ENCODE data around the gene SETBP1.
A peak's percentile ranks its signal among the peaks of the same experiment; 100 is the strongest.

Gene SETBP1

DNA sequence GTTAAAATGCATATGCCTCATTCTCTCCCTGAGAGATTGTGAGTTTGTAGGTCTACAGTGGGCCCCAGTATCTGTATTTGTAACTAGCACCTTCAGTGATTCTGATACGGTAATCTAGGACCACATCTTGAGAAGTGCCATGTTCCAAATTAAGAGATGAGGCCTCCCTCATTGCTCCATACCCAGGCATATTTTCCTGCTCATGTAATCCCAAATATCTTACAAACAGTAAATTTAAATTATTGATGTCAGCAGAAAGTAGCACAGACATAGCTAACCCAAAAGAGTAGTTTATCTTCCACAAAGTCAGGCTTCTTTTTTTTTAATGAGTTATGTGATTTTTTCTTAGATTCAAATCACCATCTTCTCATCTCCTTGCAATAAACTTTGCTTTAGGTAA, 263.8 kb downstream of the SETBP1 start:
- no peak for DNase-seq

- DNase-seq: no peak
Observed at GRCh38 chr18:44945888-44946401, 265.3 kb downstream of the SETBP1 start.

GRCh38 chr18:44946529-44947113, 265.9 kb downstream of the SETBP1 start:
- DNase-seq: no peak

- no peak for DNase-seq
Observed at GRCh38 chr18:44949967-44950366, 269.3 kb downstream of the SETBP1 start.

DNA sequence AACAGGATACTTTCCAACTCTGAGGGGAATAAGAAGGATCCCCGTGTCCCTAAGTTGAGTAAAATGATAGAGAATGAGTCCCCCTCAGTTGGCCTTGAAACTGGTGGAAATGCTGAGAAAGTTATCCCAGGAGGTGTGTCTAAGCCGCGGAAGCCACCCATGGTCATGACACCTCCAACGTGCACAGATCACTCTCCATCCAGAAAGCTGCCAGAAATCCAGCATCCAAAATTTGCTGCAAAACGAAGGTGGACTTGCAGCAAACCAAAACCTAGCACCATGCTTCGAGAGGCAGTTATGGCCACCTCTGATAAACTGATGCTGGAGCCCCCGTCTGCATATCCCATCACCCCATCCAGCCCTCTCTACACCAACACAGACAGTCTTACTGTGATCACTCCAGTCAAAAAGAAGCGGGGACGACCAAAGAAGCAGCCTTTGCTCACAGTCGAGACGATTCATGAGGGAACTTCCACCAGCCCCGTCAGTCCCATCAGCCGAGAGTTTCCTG, 270.1 kb downstream of the SETBP1 start:
- no peak for DNase-seq

DNA sequence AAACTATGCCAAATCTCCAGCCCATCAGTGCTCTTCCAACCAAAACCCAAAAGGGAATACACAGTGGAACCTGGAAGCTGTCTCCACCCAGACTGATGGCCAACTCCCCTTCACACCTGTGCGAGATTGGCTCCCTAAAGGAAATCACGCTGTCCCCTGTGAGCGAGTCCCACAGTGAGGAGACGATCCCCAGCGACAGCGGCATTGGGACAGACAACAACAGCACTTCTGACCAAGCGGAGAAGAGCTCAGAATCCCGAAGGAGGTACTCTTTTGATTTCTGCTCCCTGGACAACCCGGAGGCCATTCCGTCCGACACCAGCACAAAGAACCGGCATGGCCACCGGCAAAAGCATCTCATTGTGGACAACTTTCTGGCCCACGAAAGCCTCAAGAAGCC, 271.1 kb downstream of the SETBP1 start:
- no peak for DNase-seq

GRCh38 chr18:44954257-44954656, 273.6 kb downstream of the SETBP1 start:
- no peak for DNase-seq

GRCh38 chr18:44955825-44956224, 275.1 kb downstream of the SETBP1 start:
- no peak for DNase-seq

DNA sequence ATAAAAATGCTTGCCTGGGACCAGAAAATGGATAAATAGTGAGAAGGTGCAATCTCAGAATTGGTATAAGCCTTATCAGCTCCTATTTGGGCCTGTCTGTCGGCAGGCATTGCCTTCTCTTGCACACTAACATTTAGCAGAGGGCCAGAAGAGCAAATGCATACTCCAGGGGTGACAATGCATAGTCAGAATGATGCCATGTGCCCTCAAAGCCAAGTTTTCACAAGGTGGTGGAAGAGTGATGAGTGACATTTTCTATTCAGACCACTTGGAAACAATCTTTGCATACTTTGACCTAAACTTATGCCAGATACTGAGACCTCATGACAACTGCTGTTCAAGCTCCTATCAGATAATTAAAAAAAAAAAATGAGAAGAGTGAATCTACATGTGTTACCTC, 276.3 kb downstream of the SETBP1 start:
- DNase-seq: no peak

- no peak for DNase-seq
Observed at GRCh38 chr18:44957461-44957860, 276.8 kb downstream of the SETBP1 start.

DNA sequence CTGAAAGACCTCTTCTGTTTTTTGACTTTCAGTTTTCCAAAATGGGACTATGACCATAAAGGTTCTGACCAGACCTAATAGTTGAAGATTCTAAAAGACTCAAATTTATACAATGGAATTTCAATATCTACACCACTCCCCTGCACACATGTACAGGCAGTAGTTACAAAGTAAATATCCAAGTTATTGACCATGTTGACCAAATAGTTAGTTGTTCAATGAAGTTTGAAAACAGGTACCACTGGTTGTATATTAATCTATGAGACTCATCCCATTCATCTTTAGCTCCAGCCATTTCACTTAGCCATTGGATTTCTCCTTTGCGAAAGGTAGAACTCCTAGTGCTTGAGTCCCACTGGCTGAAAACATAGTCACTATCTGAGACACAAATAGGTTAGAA, 277.4 kb downstream of the SETBP1 start:
- no peak for DNase-seq

DNA sequence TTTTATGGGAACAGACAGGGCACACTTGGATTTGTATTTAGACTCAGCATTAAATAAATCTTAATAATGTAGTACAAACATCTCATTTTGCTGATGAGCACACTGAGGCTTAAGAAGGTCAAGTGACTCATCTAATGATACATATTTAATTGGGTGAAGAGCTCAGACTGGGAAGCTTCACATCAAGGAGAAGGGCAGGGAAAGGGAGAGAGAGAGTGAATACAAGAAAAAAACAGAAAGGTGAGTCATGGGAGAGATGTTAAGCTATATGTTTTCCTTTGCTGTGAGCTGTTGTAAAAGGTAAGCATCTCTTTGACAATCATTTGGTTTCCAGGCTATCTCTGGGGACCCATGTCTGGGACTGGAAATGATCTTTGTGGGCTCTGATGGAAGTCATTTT, 277.8 kb downstream of the SETBP1 start:
- no peak for DNase-seq

- DNase-seq: no peak
Observed at GRCh38 chr18:44959013-44959412, 278.3 kb downstream of the SETBP1 start.

- no peak for DNase-seq
Observed at GRCh38 chr18:44960580-44960979, 279.9 kb downstream of the SETBP1 start.

DNA sequence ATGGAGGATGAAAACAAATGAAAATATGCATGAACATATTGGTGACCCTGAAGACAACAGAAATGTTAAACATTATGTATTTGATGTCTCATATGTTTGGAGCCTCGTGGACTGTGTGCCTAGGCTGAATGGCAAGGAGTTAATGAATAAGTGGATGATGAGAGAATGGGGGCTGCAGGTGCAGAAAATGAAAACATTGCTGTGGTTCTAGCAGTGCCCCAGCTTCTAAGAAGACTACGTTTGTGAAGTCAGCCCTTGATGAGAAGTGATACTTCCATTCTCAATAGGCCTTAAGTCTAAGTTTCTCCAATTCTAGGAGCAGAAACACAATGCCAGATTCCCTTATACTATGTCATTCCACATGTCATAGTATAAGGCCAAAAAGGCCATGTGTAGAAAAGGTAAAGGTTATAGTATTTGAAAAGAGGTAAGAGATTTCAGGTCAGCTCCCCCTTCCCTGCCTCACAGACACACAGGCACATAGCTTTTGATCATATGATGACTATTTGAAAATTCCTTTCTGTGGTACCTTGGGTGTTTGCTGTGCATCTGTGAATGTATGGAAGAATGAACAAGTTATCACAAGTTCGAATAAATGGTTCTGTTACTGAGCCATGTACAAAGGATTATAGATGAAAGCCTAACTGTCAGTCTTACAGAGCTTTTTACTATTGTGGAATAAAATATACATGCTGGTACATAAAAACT, 280.8 kb downstream of the SETBP1 start:
- DNase-seq: no peak

GRCh38 chr18:44967599-44967998, 286.9 kb downstream of the SETBP1 start:
- DNase-seq: no peak

- DNase-seq: no peak
Observed at GRCh38 chr18:44968336-44968735, 287.6 kb downstream of the SETBP1 start.

DNA sequence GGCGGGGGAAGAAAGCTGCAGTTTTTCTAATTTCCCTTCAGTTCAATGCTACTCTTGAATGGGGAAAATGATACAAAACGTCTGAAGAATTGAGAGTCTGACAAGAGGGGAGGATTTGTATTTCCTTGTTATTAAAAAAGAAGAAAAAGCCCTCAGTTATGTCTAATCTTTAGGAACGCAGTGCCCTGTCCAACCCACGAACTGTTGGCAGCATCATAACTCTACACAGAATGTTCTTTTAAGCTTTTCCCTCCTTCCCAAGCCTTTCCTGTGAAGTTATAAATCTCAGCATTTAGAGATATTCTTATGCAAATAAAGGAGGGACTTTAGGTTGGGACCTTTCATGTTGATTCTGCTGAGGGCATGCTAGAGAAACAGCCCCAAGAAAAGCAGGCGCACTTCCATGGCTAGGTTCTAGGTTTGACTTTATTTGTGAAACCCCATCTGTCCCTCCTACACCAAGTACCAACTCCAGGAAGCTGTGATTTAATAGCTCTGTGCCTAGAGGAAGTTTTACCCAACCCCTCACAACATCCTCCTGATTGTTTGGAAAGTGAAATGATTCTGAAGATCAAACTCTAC, 288.6 kb downstream of the SETBP1 start:
- no peak for DNase-seq

GRCh38 chr18:44973282-44973681, 292.6 kb downstream of the SETBP1 start:
- DNase-seq: no peak

DNA sequence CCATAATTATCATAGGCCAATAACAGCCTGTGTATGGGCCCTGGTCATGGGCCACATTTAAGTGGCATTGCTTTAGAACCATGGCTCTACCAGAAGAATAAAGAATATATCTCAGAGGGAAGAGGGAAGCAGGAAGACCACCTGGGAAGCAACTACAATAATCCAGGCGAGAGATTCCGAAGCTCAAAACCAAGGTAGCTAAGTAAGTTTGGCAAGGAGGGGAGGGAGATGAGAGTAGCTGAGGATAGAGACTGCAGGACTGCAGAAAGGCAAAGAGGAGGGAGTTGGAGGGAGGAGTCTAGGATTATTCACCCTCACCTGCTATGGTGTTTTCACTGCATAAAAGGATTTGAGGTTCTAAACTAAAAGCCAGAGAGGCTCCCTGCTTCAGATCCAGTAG, 293.5 kb downstream of the SETBP1 start:
- no peak for DNase-seq

DNA sequence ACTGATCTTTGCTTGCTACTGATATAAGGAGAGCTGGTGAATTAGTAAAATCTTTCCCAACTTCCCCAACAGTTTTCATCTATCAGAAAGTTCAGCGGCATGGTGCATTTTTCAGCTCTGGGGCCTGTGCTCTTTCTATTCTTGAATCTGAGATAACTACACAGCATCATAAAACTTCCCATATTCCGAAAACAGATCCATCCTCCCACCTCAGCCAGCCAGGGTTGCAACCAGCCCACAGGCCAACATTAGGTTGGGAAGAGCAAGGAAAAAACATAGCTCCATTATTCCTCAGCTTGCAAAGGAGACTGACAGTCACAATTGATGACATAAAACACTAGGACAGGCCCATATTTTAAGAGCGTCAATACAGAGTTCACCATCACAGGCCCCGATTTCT, 297.2 kb downstream of the SETBP1 start:
- DNase-seq: no peak

DNA sequence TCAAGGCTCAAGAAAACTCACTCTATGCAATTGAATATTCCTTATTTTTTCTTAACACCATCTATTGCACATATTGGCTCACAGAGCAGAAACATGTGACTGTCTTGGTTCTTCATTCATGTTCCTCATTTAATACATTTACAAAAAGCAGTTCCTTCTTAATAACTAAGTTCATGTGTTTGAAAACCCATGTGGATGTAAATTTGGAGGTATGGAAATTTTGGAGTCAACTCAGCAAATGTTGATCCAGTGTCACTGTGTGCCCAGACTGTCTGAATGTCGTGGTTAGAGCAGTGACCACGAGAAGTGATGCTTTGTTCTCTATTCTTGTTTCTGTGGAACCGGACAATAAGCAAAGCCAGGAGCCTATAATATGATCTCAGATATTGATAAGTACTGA, 299.1 kb downstream of the SETBP1 start:
- DNase-seq: peak; percentile 38

DNA sequence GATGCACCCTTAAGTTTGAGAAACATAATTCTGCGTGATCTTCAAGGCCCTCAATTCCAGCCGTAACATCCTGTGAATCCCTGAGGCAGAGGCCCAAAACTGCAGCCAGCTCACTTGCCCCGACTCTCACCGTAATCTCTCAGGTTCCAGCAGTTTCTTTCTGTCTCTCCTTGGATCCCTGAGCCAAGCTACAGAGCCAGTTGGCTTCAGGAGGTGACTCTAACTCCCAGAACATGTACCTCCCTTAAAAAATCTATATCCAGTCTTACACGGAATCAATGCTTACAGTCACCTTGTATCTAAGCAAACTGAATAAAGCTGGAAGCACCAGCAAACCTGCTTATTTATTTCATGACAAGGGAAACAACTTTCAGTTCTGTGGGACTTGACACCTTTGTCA, 300.4 kb downstream of the SETBP1 start:
- no peak for DNase-seq

GRCh38 chr18:44986933-44987332, 306.2 kb downstream of the SETBP1 start:
- peak; percentile 45 for DNase-seq
